GM19463 (cell line): ENCODE measurements around the gene PID1.

Source experiments
- ATAC-seq: cut with Tn5 transposase; IDR thresholded peaks from one replicate; pipeline ENCODE4 v1.9.1; 2021; ENCODE audit warnings: mild to moderate bottlenecking, moderate library complexity; ENCODE audit not compliant: unreplicated experiment

Gene PID1

GRCh38 chr2:229127471-229127870, 143.6 kb downstream of the PID1 start:
- no peak for ATAC-seq

GRCh38 chr2:229126066-229126465, 145.0 kb downstream of the PID1 start:
- ATAC-seq = no peak

- no peak for ATAC-seq
Measured at GRCh38 chr2:229124136-229124535, 147.0 kb downstream of the PID1 start.

- ATAC-seq = peak; percentile 90
Measured at GRCh38 chr2:229118927-229119326, 152.2 kb downstream of the PID1 start.

DNA sequence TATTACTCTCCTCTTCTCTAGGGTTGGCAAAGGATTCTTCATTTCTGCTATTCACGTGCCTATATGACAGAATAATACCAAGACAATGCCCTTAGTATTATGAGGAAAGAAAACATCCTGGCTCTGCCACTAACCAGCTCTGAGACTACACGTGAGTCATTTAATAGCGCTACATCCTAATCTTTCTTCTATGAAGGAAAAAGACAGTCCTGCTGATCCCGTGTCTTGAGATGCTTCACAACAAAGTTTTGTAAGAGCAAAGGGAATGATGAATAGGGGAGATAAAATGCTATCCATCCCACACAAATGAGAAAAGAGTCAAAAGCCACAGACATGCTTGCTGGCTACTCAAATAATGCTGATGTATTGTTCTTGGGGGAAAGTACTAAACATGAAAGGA, 152.8 kb downstream of the PID1 start:
- ATAC-seq = no peak

- no peak for ATAC-seq
Measured at GRCh38 chr2:229111744-229112143, 159.3 kb downstream of the PID1 start.

GRCh38 chr2:229109195-229109594, 161.9 kb downstream of the PID1 start:
- no peak for ATAC-seq

DNA sequence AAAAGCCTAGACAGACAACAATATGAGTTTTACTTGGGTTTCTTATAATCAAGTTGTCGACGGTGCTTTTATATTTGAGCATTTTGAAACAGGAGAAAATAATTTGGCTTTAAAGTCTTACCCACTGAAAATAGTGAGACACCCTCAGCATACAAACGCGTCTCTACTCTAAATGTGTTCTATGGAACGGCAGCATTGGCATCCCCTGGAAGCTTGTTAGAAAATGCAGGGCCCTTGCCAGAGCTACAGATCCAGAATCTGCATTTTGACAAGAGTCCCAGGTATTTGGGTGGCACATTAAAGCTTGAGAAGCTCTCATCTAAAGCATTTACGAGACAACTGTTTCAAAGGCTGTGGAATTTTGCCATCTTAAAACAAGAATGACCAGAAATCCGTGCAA, 163.5 kb downstream of the PID1 start:
- ATAC-seq = no peak

- no peak for ATAC-seq
Measured at GRCh38 chr2:229104974-229105387, 166.1 kb downstream of the PID1 start.

DNA sequence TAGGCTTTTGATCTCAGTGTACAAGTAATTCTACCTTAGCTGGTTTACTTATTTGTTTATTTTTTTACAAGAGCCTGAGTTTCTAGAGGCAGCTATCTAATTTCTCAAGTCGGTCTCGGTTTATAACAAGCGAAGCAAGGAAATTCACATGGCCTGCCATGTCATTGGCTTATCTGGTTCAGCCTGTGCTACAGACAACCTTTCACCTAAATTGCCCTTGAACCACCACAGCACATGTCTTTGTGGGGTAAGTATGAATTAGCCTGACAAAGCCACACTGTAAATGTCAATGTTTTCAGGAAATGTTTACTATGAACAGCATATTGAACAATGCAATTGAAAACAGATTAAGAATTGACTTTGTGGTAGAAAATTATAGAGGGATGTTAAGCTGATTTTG, 167.1 kb downstream of the PID1 start:
- ATAC-seq = no peak

- no peak for ATAC-seq
Measured at GRCh38 chr2:229101314-229101713, 169.8 kb downstream of the PID1 start.

DNA sequence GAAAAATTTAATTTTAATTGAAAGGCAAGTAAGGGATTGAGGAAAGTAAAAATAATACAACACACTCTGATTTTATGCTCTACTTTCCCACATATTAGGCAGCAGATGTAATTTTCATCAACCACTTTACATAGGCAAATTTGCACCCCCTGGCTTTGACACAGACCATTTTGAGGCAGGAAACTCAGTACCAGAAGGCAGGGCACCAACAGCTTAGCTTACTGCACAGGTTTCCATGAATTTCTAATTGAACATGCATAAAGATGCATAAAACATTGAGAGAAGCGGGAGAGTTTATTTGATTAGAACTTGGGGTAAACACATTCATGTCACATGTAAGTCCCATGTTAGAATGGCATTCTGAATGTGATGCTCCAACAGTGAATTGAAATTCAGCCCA, 171.9 kb downstream of the PID1 start:
- no peak for ATAC-seq

DNA sequence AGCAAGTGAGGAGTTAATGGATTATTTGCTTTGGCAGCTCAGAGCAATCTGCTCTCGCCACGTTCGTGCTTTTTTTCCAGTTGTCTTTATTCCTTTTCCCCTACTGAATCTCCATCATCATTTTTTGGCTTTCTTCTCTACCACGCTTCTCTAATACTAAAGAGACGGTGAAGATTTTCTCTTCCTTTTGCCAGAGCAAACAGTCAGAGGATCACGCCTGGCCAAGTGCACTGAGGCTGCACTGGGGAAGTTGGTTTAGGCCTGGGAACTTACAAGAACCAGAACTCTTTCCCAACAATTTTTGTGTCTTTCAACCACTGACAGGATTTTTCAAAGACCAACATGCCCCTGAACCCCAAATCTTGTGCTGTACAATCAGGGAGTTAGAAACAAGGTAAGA, 172.3 kb downstream of the PID1 start:
- no peak for ATAC-seq

DNA sequence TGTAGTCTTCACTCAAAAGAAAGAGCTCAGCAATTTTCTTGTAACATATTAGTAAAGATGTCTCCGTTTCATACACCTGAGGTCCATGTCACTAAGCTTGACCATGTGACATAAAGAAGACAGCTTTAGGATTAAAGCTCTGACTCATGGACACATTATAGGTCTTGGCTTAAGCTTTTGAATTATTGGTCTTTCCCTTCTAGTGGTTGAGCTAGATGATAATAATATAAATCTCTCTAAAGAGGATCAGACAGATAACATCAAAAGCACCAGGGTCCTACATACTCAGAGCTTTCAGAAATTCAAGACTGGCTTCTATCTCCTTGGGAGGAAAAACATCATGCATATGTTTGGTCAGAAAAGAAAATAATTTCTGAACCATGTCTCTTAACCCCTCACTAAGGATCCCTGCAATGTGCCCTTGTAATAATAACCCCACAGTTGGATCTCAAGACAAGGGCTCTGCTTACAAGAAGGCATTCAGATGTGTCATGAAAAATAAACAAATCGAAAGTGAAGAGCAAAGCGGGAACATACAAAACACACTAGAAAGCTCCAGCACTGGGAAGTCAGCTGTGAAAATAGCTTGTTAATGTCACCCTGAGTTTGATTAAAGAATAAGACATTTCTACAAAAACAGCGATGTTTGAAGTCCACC, 174.5 kb downstream of the PID1 start:
- no peak for ATAC-seq

- ATAC-seq = no peak
Measured at GRCh38 chr2:229095472-229095871, 175.6 kb downstream of the PID1 start.

DNA sequence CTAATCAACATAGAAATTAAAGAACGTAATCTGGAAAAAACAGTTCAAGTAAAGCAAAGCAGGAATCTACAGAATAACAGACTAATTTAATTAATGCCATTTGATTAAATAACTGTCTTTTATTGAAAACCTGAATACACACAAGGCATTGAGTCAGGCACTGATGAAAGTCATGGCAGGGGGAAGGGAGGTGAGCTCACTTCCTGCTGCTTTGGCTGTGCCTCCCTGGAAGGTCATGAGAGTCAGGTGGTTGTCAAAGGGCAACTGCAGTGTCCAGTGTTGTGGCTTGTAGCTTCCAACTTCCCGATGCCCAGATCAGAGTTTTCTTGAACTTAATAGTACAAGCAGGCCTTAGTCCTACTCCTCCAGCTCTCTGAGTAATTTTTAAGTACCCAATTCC, 180.9 kb downstream of the PID1 start:
- no peak for ATAC-seq

DNA sequence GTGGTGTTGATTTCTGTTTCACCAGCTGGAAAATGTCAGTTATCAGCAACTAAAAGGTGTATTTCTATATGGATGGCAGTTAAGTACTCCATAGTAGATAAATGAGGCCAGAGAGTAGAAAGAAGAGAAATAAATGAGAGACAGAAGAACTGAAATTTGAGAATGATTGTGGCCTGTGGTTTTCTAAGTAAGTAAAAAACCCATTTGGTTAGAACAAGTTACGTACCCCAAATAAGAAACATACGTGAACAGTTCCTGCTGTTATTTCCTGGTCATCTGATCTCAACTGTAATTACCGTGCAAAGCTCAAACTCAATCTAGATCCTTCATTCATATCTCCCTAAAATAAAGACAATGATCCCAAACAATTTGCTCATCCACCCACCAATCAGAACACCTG, 181.3 kb downstream of the PID1 start:
- ATAC-seq = no peak

- no peak for ATAC-seq
Measured at GRCh38 chr2:229088966-229089700, 182.0 kb downstream of the PID1 start.

DNA sequence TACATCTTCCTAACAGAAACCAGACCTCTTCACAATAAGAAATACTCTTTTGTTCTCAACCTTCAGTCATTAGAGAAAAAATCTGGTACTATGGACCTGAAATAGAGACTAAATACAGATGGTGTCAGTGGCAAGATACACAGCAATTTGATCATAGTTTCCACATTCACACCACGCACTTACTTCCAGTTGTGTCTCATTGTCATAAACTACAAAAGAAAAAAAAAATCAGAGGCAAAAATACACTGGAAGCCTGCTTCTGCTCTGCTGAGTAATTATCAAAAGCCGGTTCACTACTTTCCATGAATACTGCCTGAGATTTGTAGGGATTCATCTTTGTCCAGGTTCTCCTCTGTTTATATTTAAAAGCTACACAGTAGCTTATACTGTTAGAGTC, 182.6 kb downstream of the PID1 start:
- no peak for ATAC-seq

DNA sequence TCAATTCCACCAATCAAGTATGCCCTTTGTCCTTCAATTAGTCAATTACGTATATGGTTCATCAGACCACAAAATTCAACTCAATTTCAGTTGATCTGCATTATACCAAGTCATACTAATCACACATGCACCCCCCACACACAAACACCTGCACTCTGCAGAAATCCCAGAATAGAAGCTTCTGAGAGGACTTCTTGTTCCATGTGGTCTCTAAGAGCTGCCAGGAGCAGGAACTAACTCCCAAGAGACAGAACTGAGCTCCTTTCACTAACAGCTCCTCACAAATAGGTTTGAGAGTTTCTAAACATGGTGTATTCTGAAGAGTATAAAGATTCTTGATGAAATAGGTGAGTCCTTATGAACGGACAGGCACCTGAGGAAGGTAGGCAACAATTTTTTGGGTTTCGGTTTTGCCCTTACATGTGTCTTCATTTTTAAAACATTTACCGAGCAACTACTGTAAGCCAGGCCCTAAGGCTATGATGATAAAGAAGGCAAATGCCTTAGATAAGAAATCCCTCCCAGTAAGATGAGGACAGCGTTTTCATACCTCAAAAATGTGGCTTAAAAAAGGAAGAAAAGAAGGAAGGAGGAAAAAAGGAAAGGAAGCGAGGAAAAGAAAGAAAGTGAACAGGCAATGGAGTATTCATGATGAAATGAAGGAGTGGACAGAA, 183.1 kb downstream of the PID1 start:
- ATAC-seq = no peak

DNA sequence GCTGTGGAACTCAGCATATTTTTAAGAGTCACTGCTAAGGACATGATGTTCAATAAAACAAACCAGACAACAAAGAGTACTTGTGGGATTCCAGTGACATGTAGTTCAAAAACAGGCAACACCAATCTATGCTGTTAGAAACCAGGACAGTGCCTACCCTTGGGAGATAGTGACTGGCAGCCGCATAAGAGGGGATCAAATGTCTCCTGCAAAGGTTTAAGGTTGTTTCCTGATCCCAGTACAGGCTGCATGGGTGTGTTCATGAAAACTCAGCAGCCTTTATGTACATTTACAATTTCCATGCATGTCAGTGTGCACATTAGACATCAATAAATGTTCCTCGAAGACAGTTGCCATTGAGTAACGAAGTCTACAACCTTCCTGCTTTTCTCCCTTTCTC, 183.8 kb downstream of the PID1 start:
- no peak for ATAC-seq

DNA sequence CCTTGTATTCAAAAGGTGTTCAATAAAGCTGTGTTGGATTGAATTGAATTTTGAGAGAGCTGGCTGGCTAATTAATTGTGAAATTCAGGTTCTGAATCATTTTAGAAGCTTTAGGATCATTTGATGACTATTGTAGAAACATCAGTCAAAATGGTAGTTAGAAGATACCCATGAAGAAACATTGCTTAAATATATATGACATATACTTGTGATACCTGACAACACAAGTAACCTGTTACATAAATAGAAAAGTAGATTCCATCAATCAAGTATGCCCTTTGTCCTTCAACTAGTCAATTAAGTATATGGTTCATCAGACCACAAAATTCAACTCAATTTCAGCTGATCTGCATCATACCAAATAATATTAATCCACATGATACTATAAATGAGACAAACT, 185.6 kb downstream of the PID1 start:
- no peak for ATAC-seq
